Measurements from ENCODE around the gene SESN3.

The SESN3 gene

GRCh38 chr11:95121698-95122097 is 109.3 kb downstream of the SESN3 start:
- no peak for DNase-seq (ENCODE audit: low read depth)
- no peak overlapping the region for H3K4me3 ChIP-seq (ENCODE audit: low read depth, low read length)
- TF ChIP-seq CTCF (IDR thresholded peaks at IDR 0.05; ENCODE audit: control insufficient read depth, extremely low read depth, insufficient read depth) = no peak

- DNase-seq (ENCODE audit: low read depth) = no peak
- TF ChIP-seq CTCF (IDR thresholded peaks at IDR 0.05; ENCODE audit: control insufficient read depth, extremely low read depth, insufficient read depth) = no peak
- H3K4me3 ChIP-seq (ENCODE audit: low read depth, low read length) = no peak overlapping the region
These were observed 111.5 kb downstream of the SESN3 start for GRCh38 chr11:95119361-95120060.

- DNase-seq (ENCODE audit: low read depth) = no peak
- TF ChIP-seq CTCF (IDR thresholded peaks at IDR 0.05; ENCODE audit: control insufficient read depth, extremely low read depth, insufficient read depth) = no peak
- no peak overlapping the region for H3K4me3 ChIP-seq (ENCODE audit: low read depth, low read length)
These were observed 115.4 kb downstream of the SESN3 start for GRCh38 chr11:95115597-95115996.

Data from LNCaP clone FGC (cell line).